B cell (primary cell): ENCODE data around the gene OR10H4.

ENCODE experiments used
- EZH2 ChIP-seq: IDR thresholded peaks from 2 replicates; pipeline ENCODE4 v1.6.1; 2012; ENCODE audit warnings: borderline replicate concordance, low read depth, mild to moderate bottlenecking, moderate library complexity, low read length; ENCODE audit not compliant: insufficient read depth, poor library complexity, severe bottlenecking
- TF ChIP-seq, protein P1 (sequence below): fragments of 200-600 bp; IDR thresholded peaks from one replicate; pipeline ENCODE4 v1.8.0; 2022; ENCODE audit warnings: antibody characterized with exemption, mild to moderate bottlenecking

DNA sequence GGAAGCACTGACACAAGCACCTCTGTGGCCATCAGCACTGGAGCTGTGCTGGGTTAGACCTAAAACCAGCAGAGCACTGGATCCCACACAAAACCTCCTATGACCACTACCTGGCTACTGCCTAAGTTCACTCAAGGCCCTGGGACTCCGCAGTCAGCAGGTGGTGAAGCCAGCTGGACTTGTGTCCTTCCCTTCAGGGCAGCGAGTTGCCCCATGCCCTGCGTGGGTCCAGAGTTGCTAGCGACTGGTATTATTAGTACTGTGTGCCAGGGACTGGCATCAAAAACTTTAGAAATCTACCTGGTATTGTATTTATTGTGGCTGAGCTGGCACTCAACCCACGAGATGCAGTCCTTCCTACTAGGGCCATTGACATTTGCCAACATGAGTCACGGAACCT, 6.0 kb downstream of the OR10H4 start:
- TF ChIP-seq, protein P1, sequence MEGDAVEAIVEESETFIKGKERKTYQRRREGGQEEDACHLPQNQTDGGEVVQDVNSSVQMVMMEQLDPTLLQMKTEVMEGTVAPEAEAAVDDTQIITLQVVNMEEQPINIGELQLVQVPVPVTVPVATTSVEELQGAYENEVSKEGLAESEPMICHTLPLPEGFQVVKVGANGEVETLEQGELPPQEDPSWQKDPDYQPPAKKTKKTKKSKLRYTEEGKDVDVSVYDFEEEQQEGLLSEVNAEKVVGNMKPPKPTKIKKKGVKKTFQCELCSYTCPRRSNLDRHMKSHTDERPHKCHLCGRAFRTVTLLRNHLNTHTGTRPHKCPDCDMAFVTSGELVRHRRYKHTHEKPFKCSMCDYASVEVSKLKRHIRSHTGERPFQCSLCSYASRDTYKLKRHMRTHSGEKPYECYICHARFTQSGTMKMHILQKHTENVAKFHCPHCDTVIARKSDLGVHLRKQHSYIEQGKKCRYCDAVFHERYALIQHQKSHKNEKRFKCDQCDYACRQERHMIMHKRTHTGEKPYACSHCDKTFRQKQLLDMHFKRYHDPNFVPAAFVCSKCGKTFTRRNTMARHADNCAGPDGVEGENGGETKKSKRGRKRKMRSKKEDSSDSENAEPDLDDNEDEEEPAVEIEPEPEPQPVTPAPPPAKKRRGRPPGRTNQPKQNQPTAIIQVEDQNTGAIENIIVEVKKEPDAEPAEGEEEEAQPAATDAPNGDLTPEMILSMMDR: no peak
- no peak for TF ChIP-seq EZH2
